Spleen (tissue), 11 donors: ENCODE results near the gene FOXI1. TPM values are rescaled to one million over a fixed set of nuclear protein-coding genes. Genes with fewer than 3 reads are reported as not detected.

ENCODE experiments used
- DNase-seq: peaks from one replicate; pipeline ENCODE4 v3.0.0-alpha.2; 2020
- H3K27ac ChIP-seq, 8 donors: fragments of 200-600 bp; sonication (generic) in 7 of 8; 1 replicate in 4 of 8; 2 replicates in 4 of 8; pipeline versions ENCODE4 v1.5.0 to v1.8.0; 2016 to 2021; ENCODE audit warnings: inconsistent platforms in 4 of 8, mild to moderate bottlenecking in 4 of 8, moderate library complexity in 1 of 8
- H3K27me3 ChIP-seq, 7 donors: fragments of 200-600 bp; sonication (generic) in 6 of 7; replicated peaks in 1 of 7; 1 replicate in 4 of 7; 2 replicates in 3 of 7; pipeline versions ENCODE4 v1.5.0 to v1.8.0; 2016 to 2021; ENCODE audit warnings: inconsistent platforms in 3 of 7, mild to moderate bottlenecking in 1 of 7
- H3K36me3 ChIP-seq, 6 donors: fragments of 200-600 bp; sonication (generic) in 5 of 6; 1 replicate in 4 of 6; 2 replicates in 2 of 6; pipeline versions ENCODE4 v1.5.0 to v1.8.0; 2016 to 2021; ENCODE audit warnings: inconsistent platforms in 2 of 6
- H3K4me1 ChIP-seq, 6 donors: fragments of 200-600 bp; sonication (generic) in 5 of 6; 1 replicate in 3 of 6; 2 replicates in 3 of 6; pipeline versions ENCODE4 v1.5.0 to v1.8.0; 2016 to 2021; ENCODE audit warnings: inconsistent platforms in 3 of 6
- H3K4me3 ChIP-seq, 8 donors: fragments of 200-600 bp; sonication (generic) in 7 of 8; 1 replicate in 4 of 8; 2 replicates in 4 of 8; pipeline versions ENCODE4 v1.5.0 to v1.8.0; 2016 to 2021; ENCODE audit warnings: inconsistent platforms in 4 of 8, mild to moderate bottlenecking in 4 of 8, moderate library complexity in 2 of 8
- H3K9me3 ChIP-seq, 8 donors: fragments of 200-600 bp; sonication (generic) in 7 of 8; 1 replicate in 4 of 8; 2 replicates in 4 of 8; pipeline versions ENCODE4 v1.5.0 to v1.8.0; 2016 to 2021; ENCODE audit warnings: inconsistent platforms in 4 of 8
- POLR2A ChIP-seq, 3 donors: fragments of 450-650 bp; IDR thresholded peaks; one replicate each; pipeline ENCODE4 v1.5.1; 2017; ENCODE audit warnings: antibody characterized with exemption in 3 of 3, mild to moderate bottlenecking in 1 of 3
- POLR2AphosphoS5 ChIP-seq, 3 donors: sonication (generic); formaldehyde crosslinking; IDR thresholded peaks; one replicate each; pipeline ENCODE4 v1.5.1; 2017; ENCODE audit warnings: antibody characterized with exemption in 3 of 3
- WGBS, 5 donors: extraction: QIAGEN DNeasy Blood & Tissue Kit in 3 of 5; methylation state at CpG; one replicate each; pipeline versions ENCODE4 v1.1.5 to v1.1.7; 2013 to 2018; 5-methylcytosine and 5-hydroxymethylcytosine counted together
- intact Hi-C: fragments of 100-400 bp; cut with DNase I; formaldehyde crosslinking; loops from one replicate; pipeline ENCODE4 v1.15.0; 2023; ENCODE audit warnings: low total_unique reads
- polyA plus RNA-seq, 3 donors: library from polyadenylated mRNA; stranded (reverse); fragments of 200-250 nt; gene quantifications; one replicate each; pipeline ENCODE4 v1.2.1, GENCODE V29; 2013
- total RNA-seq, 7 donors: library from RNA; depleted of rRNA in 3 of 7; stranded (reverse); fragments of >200 nt in 3 of 7; fragmentation: NEBNext Ultra II Directional in 4 of 7; extraction: Animal tissue kit (Norgen Biotek cat#: 25700) in 4 of 7; gene quantifications; one replicate each; pipeline versions ENCODE4 v1.1.0 to v1.2.1, GENCODE V29; 2016 to 2021
- TF ChIP-seq, protein P1 (sequence below), 11 experiments: fragments of 200-600 bp in 7 of 11; fragments of 450-650 bp in 4 of 11; sonication (generic) in 4 of 11; IDR thresholded peaks in 8 of 11; conservative IDR thresholded peaks in 3 of 11; 1 replicate in 7 of 11; 2 replicates in 4 of 11; pipeline versions ENCODE4 v1.4.0 to v1.8.0; 2016 to 2021; ENCODE audit warnings: antibody characterized with exemption in 11 of 11, inconsistent platforms in 4 of 11, mild to moderate bottlenecking in 1 of 11
- donor health status: healthy with polysubstance abuse.
- donor health status: DM: no; HTN: no; CAD: no; lungs with moderate emphysema.
- donor health status: DM: no; HTN: no; CAD: no.
- donor health status: Bipolar disorder and iron deficiency.
- donor health status: healthy.
- donor health status: DM: no; HTN: no; CAD: no.
- donor health status: DM: yes; HTN: yes; CAD: no.

Gene FOXI1
- total and polyA plus RNA-seq, 10 donors, result not detected

DNA sequence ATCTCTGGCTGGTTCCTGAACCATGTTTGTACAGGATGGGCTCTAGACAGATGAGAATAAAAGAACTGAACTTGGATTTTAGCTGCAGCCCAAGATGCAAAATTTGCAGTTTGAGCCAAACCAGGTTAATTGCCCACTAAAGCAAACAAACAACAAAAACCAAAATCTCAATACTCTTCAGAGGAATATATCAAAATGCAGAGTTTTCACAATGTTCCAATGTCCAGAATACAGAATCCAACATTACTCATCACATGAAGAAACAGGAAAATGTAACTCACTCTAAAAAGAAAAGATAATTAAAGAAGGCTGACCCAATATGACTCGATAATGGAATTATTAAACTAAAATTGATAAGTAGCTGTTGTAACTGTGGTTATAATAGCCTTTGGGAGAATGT lies 20.4 kb downstream of the FOXI1 start:
- no peak for DNase-seq
- Histone ChIP-seq H3K4me1 (no peaks in the 10 kb centered on the region), H3K27ac (no peak overlapping the region), H3K9me3 (peaks cover 0 to 38% (median 29%) of the 10 kb centered on the region in 8 donors), H3K4me3 (no peak overlapping the region), H3K27me3 (peaks cover 0 to 30% (median 0%) of the 10 kb centered on the region in 7 donors), H3K36me3 (no peaks in the 10 kb centered on the region)
- 68 to 92% (median 77%) methylated on average over 1 of the region's 1 CpG for WGBS, 5 donors
- intact Hi-C loops, result no loop called here
- TF ChIP-seq POLR2AphosphoS5 (IDR thresholded peaks at IDR 0.05) (no peak), POLR2A (IDR thresholded peaks at IDR 0.05) (no peak)
- TF ChIP-seq, protein P1, sequence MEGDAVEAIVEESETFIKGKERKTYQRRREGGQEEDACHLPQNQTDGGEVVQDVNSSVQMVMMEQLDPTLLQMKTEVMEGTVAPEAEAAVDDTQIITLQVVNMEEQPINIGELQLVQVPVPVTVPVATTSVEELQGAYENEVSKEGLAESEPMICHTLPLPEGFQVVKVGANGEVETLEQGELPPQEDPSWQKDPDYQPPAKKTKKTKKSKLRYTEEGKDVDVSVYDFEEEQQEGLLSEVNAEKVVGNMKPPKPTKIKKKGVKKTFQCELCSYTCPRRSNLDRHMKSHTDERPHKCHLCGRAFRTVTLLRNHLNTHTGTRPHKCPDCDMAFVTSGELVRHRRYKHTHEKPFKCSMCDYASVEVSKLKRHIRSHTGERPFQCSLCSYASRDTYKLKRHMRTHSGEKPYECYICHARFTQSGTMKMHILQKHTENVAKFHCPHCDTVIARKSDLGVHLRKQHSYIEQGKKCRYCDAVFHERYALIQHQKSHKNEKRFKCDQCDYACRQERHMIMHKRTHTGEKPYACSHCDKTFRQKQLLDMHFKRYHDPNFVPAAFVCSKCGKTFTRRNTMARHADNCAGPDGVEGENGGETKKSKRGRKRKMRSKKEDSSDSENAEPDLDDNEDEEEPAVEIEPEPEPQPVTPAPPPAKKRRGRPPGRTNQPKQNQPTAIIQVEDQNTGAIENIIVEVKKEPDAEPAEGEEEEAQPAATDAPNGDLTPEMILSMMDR (IDR thresholded peaks at IDR 0.05 in 8 of 11, conservative IDR thresholded peaks at IDR 0.05 in 3 of 11), result no peak

DNA sequence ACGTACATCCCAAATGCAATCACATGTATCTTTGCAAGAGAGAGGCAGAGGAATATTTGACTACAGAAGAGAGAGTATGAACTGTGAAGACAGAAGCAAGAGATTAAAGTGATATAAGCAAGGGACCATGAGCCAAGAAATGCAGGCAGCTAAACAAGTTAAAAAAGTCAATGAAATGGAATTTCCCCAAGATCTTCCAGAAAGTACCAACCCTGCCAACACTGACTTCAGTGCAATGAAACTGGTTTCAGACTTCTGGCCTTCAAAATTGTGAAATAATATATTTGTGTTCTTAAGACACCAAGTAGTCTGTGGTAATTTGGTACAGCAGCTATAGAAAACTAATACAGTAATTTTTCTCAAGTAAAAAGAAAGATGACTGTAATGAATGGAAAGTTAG lies 20.9 kb downstream of the FOXI1 start:
- no peaks in the 10 kb centered on the region for H3K36me3 ChIP-seq
- no peak overlapping the region for H3K27ac ChIP-seq
- 77 to 83% (median 82%) methylated on average over 1 of the region's 1 CpG for WGBS, 5 donors
- TF ChIP-seq POLR2AphosphoS5 (IDR thresholded peaks at IDR 0.05), result no peak
- TF ChIP-seq POLR2A (IDR thresholded peaks at IDR 0.05), result no peak
- TF ChIP-seq, protein P1 (IDR thresholded peaks at IDR 0.05 in 8 of 11, conservative IDR thresholded peaks at IDR 0.05 in 3 of 11), result no peak
- no peak for DNase-seq
- no peak overlapping the region for H3K4me3 ChIP-seq
- H3K27me3 ChIP-seq, result peaks cover 0 to 32% (median 0%) of the 10 kb centered on the region in 7 donors
- no peaks in the 10 kb centered on the region for H3K4me1 ChIP-seq
- H3K9me3 ChIP-seq, result peaks cover 0 to 43% (median 29%) of the 10 kb centered on the region in 8 donors
- intact Hi-C loops, result no loop called here

DNA sequence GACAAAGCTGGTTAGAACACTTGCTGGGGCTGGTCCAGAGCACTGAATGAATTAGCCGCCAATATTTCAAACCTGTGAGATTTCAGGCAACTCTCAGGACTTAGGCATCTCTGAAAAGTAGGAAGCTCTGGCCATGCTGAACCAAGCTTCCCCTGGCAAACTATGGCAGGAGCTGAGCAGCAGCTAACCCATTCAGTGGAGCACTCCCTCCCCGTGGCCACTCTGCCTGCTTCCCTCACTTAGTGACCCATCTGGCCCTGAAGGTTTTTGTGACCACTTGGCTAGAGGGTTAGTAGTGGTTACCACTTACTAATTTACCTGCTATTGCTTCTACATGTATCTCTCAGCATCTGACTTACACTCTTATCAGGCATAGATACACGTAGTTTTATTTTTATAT lies 25.5 kb downstream of the FOXI1 start:
- TF ChIP-seq POLR2A (IDR thresholded peaks at IDR 0.05) (no peak), POLR2AphosphoS5 (IDR thresholded peaks at IDR 0.05) (no peak)
- TF ChIP-seq, protein P1 (IDR thresholded peaks at IDR 0.05 in 8 of 11, conservative IDR thresholded peaks at IDR 0.05 in 3 of 11), result no peak
- 78 to 93% (median 89%) methylated on average over 3 of the region's 3 CpGs for WGBS, 5 donors
- intact Hi-C loops, result no loop called here

DNA sequence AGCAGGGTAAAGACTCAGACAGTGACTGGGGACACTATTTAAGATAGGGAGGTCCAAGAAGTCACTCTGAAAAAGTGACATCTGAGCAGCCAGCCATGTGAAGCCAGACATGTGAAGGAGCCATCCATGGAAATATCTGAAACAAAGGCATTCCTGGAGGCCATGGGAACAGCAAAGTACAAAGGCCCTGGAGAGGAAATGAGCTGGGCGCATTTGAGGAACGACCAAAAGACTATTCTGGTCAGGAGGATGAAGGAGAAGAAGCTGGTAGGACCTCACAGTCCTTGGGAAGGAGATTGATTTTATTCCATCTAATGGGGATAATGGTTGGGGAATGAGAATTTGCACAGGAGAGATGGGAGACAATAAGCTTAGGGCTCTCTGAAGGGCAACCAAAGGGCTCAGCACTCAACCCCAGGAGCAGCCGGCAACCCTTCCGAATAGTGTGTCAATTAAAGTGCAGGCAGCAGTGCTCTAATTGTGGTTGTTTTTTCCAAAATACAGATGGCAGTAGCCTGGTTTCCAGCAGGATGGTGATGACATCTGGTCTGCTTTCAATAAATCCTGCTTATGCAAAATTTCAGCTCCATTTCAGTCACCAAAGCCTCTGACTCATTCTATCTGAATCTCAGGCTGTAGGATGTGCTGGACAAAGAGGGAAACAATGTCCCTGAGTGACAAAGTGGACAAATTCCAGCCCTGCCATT lies 26.7 kb downstream of the FOXI1 start:
- Histone ChIP-seq H3K4me1 (peaks cover 0 to 16% (median 5%) of the 10 kb centered on the region in 6 donors), H3K27ac (no peak overlapping the region), H3K4me3 (no peak overlapping the region), H3K9me3 (peaks cover 0 to 16% (median 3%) of the 10 kb centered on the region in 8 donors), H3K36me3 (no peaks in the 10 kb centered on the region), H3K27me3 (peaks cover 0 to 45% (median 0%) of the 10 kb centered on the region in 7 donors)
- intact Hi-C loops, result no loop called here
- 66 to 78% (median 72%) methylated on average over 4 of the region's 4 CpGs for WGBS, 5 donors
- TF ChIP-seq POLR2AphosphoS5 (IDR thresholded peaks at IDR 0.05) (no peak), POLR2A (IDR thresholded peaks at IDR 0.05) (no peak)
- TF ChIP-seq, protein P1 (IDR thresholded peaks at IDR 0.05 in 8 of 11, conservative IDR thresholded peaks at IDR 0.05 in 3 of 11), result no peak
- no peak for DNase-seq

More for the DNA sequence above, 25.5 kb downstream of the FOXI1 start:
- no peak for DNase-seq
- H3K4me1 ChIP-seq, result peaks cover 0 to 8% (median 4%) of the 10 kb centered on the region in 6 donors
- no peak overlapping the region for H3K27ac ChIP-seq
- peaks cover 0 to 53% (median 0%) of the 10 kb centered on the region in 7 donors for H3K27me3 ChIP-seq
- H3K9me3 ChIP-seq, result peaks cover 0 to 28% (median 15%) of the 10 kb centered on the region in 8 donors
- H3K36me3 ChIP-seq, result no peaks in the 10 kb centered on the region
- H3K4me3 ChIP-seq, result no peak overlapping the region
